GM12872 (cell line): Measurements from ENCODE around the gene PRKN.

Experiments used
- CTCF ChIP-seq: IDR thresholded peaks from 3 replicates; pipeline ENCODE4 v1.5.1; 2011; ENCODE audit warnings: low read depth, mild to moderate bottlenecking, low read length, moderate library complexity; ENCODE audit not compliant: insufficient read depth

The PRKN gene

GRCh38 chr6:162704001-162704400, 23.6 kb downstream of the PRKN start:
- no peak for TF ChIP-seq CTCF

- no peak for TF ChIP-seq CTCF
Measured at GRCh38 chr6:162702446-162702845, 25.1 kb downstream of the PRKN start.

- TF ChIP-seq CTCF = no peak
Measured at GRCh38 chr6:162701551-162701950, 26.0 kb downstream of the PRKN start.

DNA sequence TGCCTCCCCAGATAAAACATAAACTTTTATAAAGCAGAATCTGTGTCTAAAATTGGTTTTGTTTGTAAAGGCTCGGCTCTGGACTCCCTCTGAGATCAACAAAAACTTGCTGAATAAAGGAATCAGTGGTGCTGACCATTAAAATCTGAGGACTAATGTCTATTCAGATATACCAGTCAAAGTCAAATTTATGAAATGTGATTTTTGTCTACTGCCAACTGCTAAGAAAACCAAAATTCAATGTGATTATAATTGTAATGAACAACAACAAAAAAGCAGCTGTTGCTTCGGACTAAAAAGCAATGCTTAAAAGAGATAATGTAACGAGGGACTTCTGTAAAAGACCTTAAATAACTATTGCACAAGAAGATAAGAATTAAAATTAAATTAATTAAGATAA, 26.6 kb downstream of the PRKN start:
- TF ChIP-seq CTCF = no peak

DNA sequence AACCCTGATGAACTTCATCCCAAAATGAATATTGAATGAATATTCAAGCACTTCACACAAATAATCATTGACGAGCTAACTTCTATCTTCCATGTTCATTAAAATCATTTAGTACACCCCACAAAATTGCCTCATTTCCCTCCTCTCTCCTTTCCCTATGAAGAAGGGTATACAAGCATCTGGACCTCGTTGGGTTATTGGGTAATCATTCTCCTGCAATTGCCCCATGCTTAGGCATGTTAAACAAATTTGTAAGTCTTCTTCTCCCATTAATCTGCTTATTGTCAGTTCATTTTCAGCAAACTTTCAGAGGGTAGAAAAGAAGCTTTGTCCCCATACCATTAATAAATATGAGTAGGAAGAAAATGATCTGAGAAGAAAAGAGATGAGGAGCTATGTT, 27.6 kb downstream of the PRKN start:
- no peak for TF ChIP-seq CTCF

DNA sequence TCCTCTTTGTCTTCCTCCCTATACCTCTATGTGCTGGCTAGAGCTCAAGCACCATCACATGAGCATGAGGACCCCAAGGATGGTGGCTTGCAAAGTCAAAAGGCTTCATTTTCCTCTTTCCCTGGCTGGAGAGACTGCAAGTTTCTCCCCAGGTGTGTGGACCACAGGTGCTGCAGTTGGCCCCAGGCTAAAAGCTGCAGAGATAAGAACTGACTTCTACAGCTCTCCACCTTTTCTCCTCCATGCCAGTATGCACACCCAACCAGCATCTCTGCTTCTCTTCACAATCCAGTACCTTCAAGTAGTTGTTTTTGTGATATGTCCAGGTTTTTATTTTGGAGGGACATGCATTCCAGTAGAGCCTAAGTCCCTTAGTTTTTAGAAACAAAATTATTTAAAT, 29.1 kb downstream of the PRKN start:
- TF ChIP-seq CTCF = no peak

DNA sequence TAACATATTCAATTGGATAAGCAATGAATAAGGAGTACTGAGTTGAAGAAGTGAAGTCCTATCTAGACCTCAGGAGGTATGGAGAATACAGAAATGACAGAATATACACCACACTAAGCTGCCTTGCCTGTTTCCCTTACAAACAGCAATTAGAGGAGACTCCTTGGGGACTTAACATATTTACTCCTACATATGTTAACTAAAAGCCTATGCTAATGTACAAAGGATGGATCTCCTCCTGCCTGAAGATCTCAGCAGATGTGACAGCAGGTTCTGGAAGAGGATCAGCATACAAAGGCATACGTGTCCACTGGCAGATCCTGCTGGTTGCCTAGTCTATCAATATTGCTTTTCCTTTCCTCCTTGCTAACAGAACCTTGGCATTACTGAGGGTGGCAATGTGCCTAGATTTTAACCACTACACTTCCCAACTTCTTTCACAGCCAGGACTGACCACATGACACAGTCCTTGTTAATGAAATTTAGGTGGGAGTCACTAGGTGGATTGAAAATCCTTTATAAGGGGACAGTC, 29.6 kb downstream of the PRKN start:
- no peak for TF ChIP-seq CTCF

GRCh38 chr6:162690158-162690557, 37.4 kb downstream of the PRKN start:
- no peak for TF ChIP-seq CTCF
